Endothelial cell (in vitro differentiated cells): ENCODE results near the gene PDE4D. TPM values are rescaled to one million over a fixed set of nuclear protein-coding genes. Genes with fewer than 3 reads are reported as not detected.

ENCODE experiments used
- DNase-seq: peaks from one replicate; pipeline ENCODE4 v3.0.0; 2021; ENCODE audit warnings: low spot score
- H3K27ac Mint-ChIP-seq: one replicate; pipeline ENCODE4 v1.8.0; 2021; ENCODE audit warnings: mixed read lengths, inconsistent platforms; ENCODE audit not compliant: unreplicated experiment
- H3K27me3 Mint-ChIP-seq: one replicate; pipeline ENCODE4 v1.8.0; 2021; ENCODE audit warnings: mild to moderate bottlenecking, moderate library complexity, mixed read lengths, inconsistent platforms; ENCODE audit not compliant: unreplicated experiment
- H3K36me3 Mint-ChIP-seq: one replicate; pipeline ENCODE4 v1.8.0; 2021; ENCODE audit warnings: mild to moderate bottlenecking, low read depth, mixed read lengths, inconsistent platforms; ENCODE audit not compliant: unreplicated experiment
- H3K4me1 Mint-ChIP-seq: one replicate; pipeline ENCODE4 v1.8.0; 2021; ENCODE audit warnings: mild to moderate bottlenecking, mixed read lengths, inconsistent platforms; ENCODE audit not compliant: unreplicated experiment
- H3K4me3 Mint-ChIP-seq: one replicate; pipeline ENCODE4 v1.8.0; 2021; ENCODE audit warnings: mild to moderate bottlenecking, mixed read lengths, inconsistent platforms; ENCODE audit not compliant: unreplicated experiment
- H3K9me3 Mint-ChIP-seq: one replicate; pipeline ENCODE4 v1.8.0; 2021; ENCODE audit warnings: mixed read lengths, inconsistent platforms; ENCODE audit not compliant: unreplicated experiment
- CTCF ChIP-seq: fragments of 200-600 bp; sonication (generic); IDR thresholded peaks from one replicate; pipeline ENCODE4 v1.5.0; 2021; ENCODE audit warnings: antibody characterized with exemption; ENCODE audit not compliant: unreplicated experiment
- long read RNA-seq: library from polyadenylated mRNA; unstranded; transcript quantifications from one replicate; pipeline ENCODE4 v2.0.0, GENCODE V29; 2020; ENCODE audit not compliant: unreplicated experiment
- total RNA-seq: library from RNA; stranded (reverse); fragmentation: NEBNext Ultra II Directional; extraction: Animal tissue kit (Norgen Biotek cat#: 25700); gene quantifications from one replicate; pipeline ENCODE4 v1.2.1, GENCODE V29; 2021; ENCODE audit not compliant: unreplicated experiment

Gene PDE4D
- total RNA-seq, result 9.4 TPM
- long read RNA-seq, partial matches to known transcripts, result 0 of 1 reads
- long read RNA-seq, other reads (novel, unspliced or antisense), result 1 of 1 reads

- Mint-ChIP-seq H3K27me3 (peaks cover 20% of the 10 kb centered on the region), H3K36me3 (peaks cover 5% of the 10 kb centered on the region), H3K4me3 (peak within 1 kb of the TSS; percentile 84), H3K27ac (peak within 1 kb of the TSS; percentile 58), H3K9me3 (no peaks in the 10 kb centered on the region), H3K4me1 (peaks cover 21% of the 10 kb centered on the region)
- TF ChIP-seq CTCF, result no peak
- DNase-seq, result peak; percentile 85
Measured at GRCh38 chr5:59893429-59894227, at the start of gene PDE4D. PDE4D (minus strand) TSS chr5:59893726.

GRCh38 chr5:59937633-59938032 lies 44.1 kb upstream of the PDE4D start:
- TF ChIP-seq CTCF, result no peak
- no peak for DNase-seq
- no peak overlapping the region for H3K27ac Mint-ChIP-seq
- H3K27me3 Mint-ChIP-seq, result no peaks in the 10 kb centered on the region
- H3K4me1 Mint-ChIP-seq, result no peaks in the 10 kb centered on the region
- H3K9me3 Mint-ChIP-seq, result no peaks in the 10 kb centered on the region
- no peak overlapping the region for H3K4me3 Mint-ChIP-seq
- no peaks in the 10 kb centered on the region for H3K36me3 Mint-ChIP-seq

GRCh38 chr5:59923465-59923864 lies 29.9 kb upstream of the PDE4D start:
- H3K4me3 Mint-ChIP-seq, result no peak overlapping the region
- no peaks in the 10 kb centered on the region for H3K36me3 Mint-ChIP-seq
- no peak for DNase-seq
- no peaks in the 10 kb centered on the region for H3K9me3 Mint-ChIP-seq
- TF ChIP-seq CTCF, result no peak
- H3K27me3 Mint-ChIP-seq, result peaks cover 2% of the 10 kb centered on the region
- H3K4me1 Mint-ChIP-seq, result peaks cover 4% of the 10 kb centered on the region
- no peak overlapping the region for H3K27ac Mint-ChIP-seq

GRCh38 chr5:59922220-59922619 lies 28.7 kb upstream of the PDE4D start:
- DNase-seq, result no peak
- no peak for TF ChIP-seq CTCF
- peaks cover 4% of the 10 kb centered on the region for H3K4me1 Mint-ChIP-seq
- H3K36me3 Mint-ChIP-seq, result no peaks in the 10 kb centered on the region
- no peak overlapping the region for H3K27ac Mint-ChIP-seq
- H3K4me3 Mint-ChIP-seq, result no peak overlapping the region
- H3K9me3 Mint-ChIP-seq, result no peaks in the 10 kb centered on the region
- peaks cover 2% of the 10 kb centered on the region for H3K27me3 Mint-ChIP-seq

GRCh38 chr5:59921816-59922215 lies 28.3 kb upstream of the PDE4D start:
- Mint-ChIP-seq H3K27ac (no peak overlapping the region), H3K9me3 (no peaks in the 10 kb centered on the region), H3K36me3 (no peaks in the 10 kb centered on the region), H3K4me3 (no peak overlapping the region), H3K27me3 (peaks cover 2% of the 10 kb centered on the region), H3K4me1 (peaks cover 4% of the 10 kb centered on the region)
- no peak for DNase-seq
- TF ChIP-seq CTCF, result no peak
